Thyroid gland (tissue), 4 donors: ENCODE data around the gene RFX2. TPM values are rescaled to one million over a fixed set of nuclear protein-coding genes. Genes with fewer than 3 reads are reported as not detected.
"Not testable (repeated sequence)": the region's sequence is repeated elsewhere in the genome, so short reads cannot be mapped to it uniquely, and the experiment has no call there.

Experiments used
- DNase-seq, 2 donors: peaks; one replicate each; pipeline ENCODE4 v3.0.0-alpha.2; 2019
- H3K27ac ChIP-seq, 3 donors: fragments of 200-600 bp; sonication (generic); 1 replicate in 2 of 3; 2 replicates in 1 of 3; pipeline ENCODE4 v1.5.1; 2016 to 2019; ENCODE audit warnings: mild to moderate bottlenecking in 1 of 3, moderate library complexity in 1 of 3
- H3K27me3 ChIP-seq: fragments of 200-600 bp; sonication (generic); one replicate; pipeline ENCODE4 v1.5.1; 2019
- H3K36me3 ChIP-seq, 2 donors: fragments of 200-600 bp; sonication (generic); one replicate each; pipeline ENCODE4 v1.5.1; 2016 to 2019
- H3K4me1 ChIP-seq, 2 donors: fragments of 200-600 bp; sonication (generic); one replicate each; pipeline ENCODE4 v1.5.1; 2017 to 2019
- H3K4me3 ChIP-seq, 3 donors: fragments of 200-600 bp; sonication (generic); replicated peaks in 1 of 3; 1 replicate in 2 of 3; 2 replicates in 1 of 3; pipeline ENCODE4 v1.5.1; 2016; ENCODE audit warnings: mild to moderate bottlenecking in 1 of 3
- H3K9me3 ChIP-seq: fragments of 200-600 bp; sonication (generic); one replicate; pipeline ENCODE4 v1.5.1; 2017
- CTCF ChIP-seq, 6 experiments: fragments of 200-600 bp in 3 of 6; fragments of 450-650 bp in 3 of 6; sonication (generic) in 3 of 6; IDR thresholded peaks; one replicate each; pipeline ENCODE4 v1.5.1; 2016 to 2019; ENCODE audit warnings: antibody characterized with exemption in 6 of 6, mild to moderate bottlenecking in 2 of 6, inconsistent platforms in 1 of 6, moderate library complexity in 1 of 6
- POLR2A ChIP-seq, 2 donors: fragments of 450-650 bp; IDR thresholded peaks; one replicate each; pipeline ENCODE4 v1.6.1; 2017; ENCODE audit warnings: antibody characterized with exemption in 2 of 2, mild to moderate bottlenecking in 2 of 2, moderate library complexity in 1 of 2
- WGBS, 2 donors: methylation state at CpG; one replicate each; pipeline ENCODE4 v1.1.5; 2017; 5-methylcytosine and 5-hydroxymethylcytosine counted together
- intact Hi-C: fragments of 100-400 bp; cut with DNase I; formaldehyde crosslinking; loops from one replicate; pipeline ENCODE4 v1.15.1; 2023
- total RNA-seq, 4 donors: library from RNA; depleted of rRNA; stranded (reverse); fragments of >200 nt; gene quantifications; one replicate each; pipeline ENCODE4 v1.2.3, GENCODE V29; 2016

RFX2 gene
- total RNA-seq, 4 donors from 2014 or later, result 4.1 to 10.6 (median 7.7) TPM

- WGBS, 2 donors, result 69 to 80% methylated on average over 13 of the region's 13 CpGs
- no peak for TF ChIP-seq CTCF (IDR thresholded peaks at IDR 0.05)
- TF ChIP-seq POLR2A (IDR thresholded peaks at IDR 0.05), result no peak
- no peak overlapping the region for H3K4me3 ChIP-seq
Observed at GRCh38 chr19:6076675-6077463, 33.4 kb downstream of the RFX2 start.

GRCh38 chr19:6076291-6076665 is 34.0 kb downstream of the RFX2 start:
- Histone ChIP-seq H3K36me3 (no peaks in the 10 kb centered on the region), H3K27ac (peak overlapping the region in 1 of 3 donors; percentile 20), H3K27me3 (no peaks in the 10 kb centered on the region), H3K4me1 (peaks cover 0 to 15% of the 10 kb centered on the region in 2 donors), H3K4me3 (no peak overlapping the region), H3K9me3 (no peaks in the 10 kb centered on the region)
- TF ChIP-seq CTCF (IDR thresholded peaks at IDR 0.05) (no peak), POLR2A (IDR thresholded peaks at IDR 0.05) (no peak)
- DNase-seq, result no peak
- intact Hi-C loops, result no loop called here
- WGBS, 2 donors, result 89 to 90% methylated on average over 7 of the region's 7 CpGs

More at GRCh38 chr19:6076675-6077463, 33.4 kb downstream of the RFX2 start:
- Histone ChIP-seq H3K27me3 (no peaks in the 10 kb centered on the region), H3K4me1 (peaks cover 0 to 15% of the 10 kb centered on the region in 2 donors), H3K27ac (peak overlapping the region in 1 of 3 donors; percentile 20), H3K36me3 (no peaks in the 10 kb centered on the region), H3K9me3 (no peaks in the 10 kb centered on the region)
- intact Hi-C loops, result no loop called here
- DNase-seq, result no peak

- TF ChIP-seq CTCF (IDR thresholded peaks at IDR 0.05) (no peak), POLR2A (IDR thresholded peaks at IDR 0.05) (no peak)
- Histone ChIP-seq H3K4me3 (no peak overlapping the region), H3K4me1 (peaks cover 0 to 15% of the 10 kb centered on the region in 2 donors), H3K27me3 (no peaks in the 10 kb centered on the region), H3K9me3 (no peaks in the 10 kb centered on the region), H3K36me3 (no peaks in the 10 kb centered on the region), H3K27ac (no peak overlapping the region)
- intact Hi-C loops, result no loop called here
- no peak for DNase-seq
- WGBS, 2 donors, result 86 to 93% methylated on average over 7 of the region's 7 CpGs
Observed at GRCh38 chr19:6074709-6075403, 35.4 kb downstream of the RFX2 start.

- Histone ChIP-seq H3K27me3 (no peaks in the 10 kb centered on the region), H3K27ac (no peak overlapping the region), H3K4me3 (no peak overlapping the region), H3K9me3 (no peaks in the 10 kb centered on the region), H3K36me3 (no peaks in the 10 kb centered on the region), H3K4me1 (peaks cover 0 to 15% of the 10 kb centered on the region in 2 donors)
- WGBS, 2 donors, result 88 to 90% methylated on average over 17 of the region's 17 CpGs
- TF ChIP-seq CTCF (IDR thresholded peaks at IDR 0.05) (no peak), POLR2A (IDR thresholded peaks at IDR 0.05) (no peak)
- DNase-seq, result no peak
- intact Hi-C loops, result no loop called here
Observed at GRCh38 chr19:6073858-6074708, 36.2 kb downstream of the RFX2 start.

GRCh38 chr19:6073233-6073632 is 37.1 kb downstream of the RFX2 start:
- not testable (repeated sequence) for H3K27ac ChIP-seq

More at GRCh38 chr19:6073233-6073632, 37.1 kb downstream of the RFX2 start:
- intact Hi-C loops, H3K36me3 ChIP-seq, H3K27me3 ChIP-seq, H3K9me3 ChIP-seq, DNase-seq, H3K4me3 ChIP-seq: not testable (repeated sequence)
- WGBS, 2 donors, result 86 to 95% methylated on average over 10 of the region's 10 CpGs
- H3K4me1 ChIP-seq, result peaks cover 0 to 23% of the 10 kb centered on the region in 2 donors
